BLaER1 treated with 17β-estradiol and CSF1 and Interleukin-3, amounts not matched to agents 10 nM and 100 nM (cell line): ENCODE data around the gene ZNF787.

Source experiments
- H3K27ac ChIP-seq, 11 experiments: shearing (Covaris generic); formaldehyde crosslinking; 2 replicates each; pipeline ENCODE4 v1.8.1; 2022
- H3K27me3 ChIP-seq, 11 experiments: shearing (Covaris generic); formaldehyde crosslinking; 2 replicates each; pipeline ENCODE4 v1.8.1; 2022
- H3K36me3 ChIP-seq, 11 experiments: shearing (Covaris generic); formaldehyde crosslinking; 2 replicates each; pipeline ENCODE4 v1.8.1; 2022
- H3K4me1 ChIP-seq, 10 experiments: shearing (Covaris generic); formaldehyde crosslinking; 2 replicates each; pipeline ENCODE4 v1.8.1; 2022
- H3K4me2 ChIP-seq, 11 experiments: shearing (Covaris generic); formaldehyde crosslinking; 2 replicates each; pipeline ENCODE4 v1.8.1; 2022
- H3K4me3 ChIP-seq, 10 experiments: shearing (Covaris generic); formaldehyde crosslinking; 2 replicates each; pipeline ENCODE4 v1.8.1; 2022
- H3K9ac ChIP-seq, 11 experiments: shearing (Covaris generic); formaldehyde crosslinking; 2 replicates each; pipeline ENCODE4 v1.8.1; 2022
- H3K9me3 ChIP-seq, 11 experiments: shearing (Covaris generic); formaldehyde crosslinking; replicated peaks in 1 of 11; 2 replicates each; pipeline ENCODE4 v1.8.1; 2022
- H4K20me1 ChIP-seq, 11 experiments: shearing (Covaris generic); formaldehyde crosslinking; 2 replicates each; pipeline ENCODE4 v1.8.1; 2022
- Cebpa-rat ChIP-seq, 11 experiments: shearing (Covaris generic); IDR thresholded peaks; 2 replicates each; pipeline ENCODE4 v1.8.1; 2022

The ZNF787 gene

GRCh38 chr19:56097776-56098175 is 23.3 kb downstream of the ZNF787 start:
- H3K4me2 ChIP-seq = peak overlapping the region in 7 of 11 experiments; percentile 1 to 68 (median 47); a peak in 10 of 22 replicates
- H3K9ac ChIP-seq = peak overlapping the region in 2 of 11 experiments; percentile 13 to 27; a peak in 1 of 22 replicates
- peak overlapping the region in 2 of 11 experiments; percentile 14 to 36; a peak in 2 of 22 replicates for H3K27ac ChIP-seq
- TF ChIP-seq Cebpa-rat (IDR thresholded peaks at IDR 0.05) = no peak
- peaks cover 43 to 100% (median 85%) of the 10 kb centered on the region in 11 experiments for H4K20me1 ChIP-seq
- H3K36me3 ChIP-seq = peaks cover 94 to 100% (median 98%) of the 10 kb centered on the region in 11 experiments
- H3K9me3 ChIP-seq = peaks cover 0 to 32% (median 24%) of the 10 kb centered on the region in 11 experiments; a peak in 19 of 22 replicates
- H3K27me3 ChIP-seq = no peaks in the 10 kb centered on the region
- H3K4me1 ChIP-seq = peaks cover under 1 to 38% (median 27%) of the 10 kb centered on the region in 10 experiments; a peak in 17 of 20 replicates
- H3K4me3 ChIP-seq = no peak overlapping the region

GRCh38 chr19:56097306-56097705 is 23.8 kb downstream of the ZNF787 start:
- Histone ChIP-seq H3K9me3 (peaks cover 0 to 37% (median 27%) of the 10 kb centered on the region in 11 experiments; a peak in 19 of 22 replicates), H4K20me1 (peaks cover 43 to 100% (median 85%) of the 10 kb centered on the region in 11 experiments), H3K4me2 (peak overlapping the region in 5 of 11 experiments; percentile 36 to 68 (median 53); a peak in 7 of 22 replicates), H3K36me3 (peaks cover 93 to 100% (median 99%) of the 10 kb centered on the region in 11 experiments), H3K4me1 (peaks cover 0 to 38% (median 26%) of the 10 kb centered on the region in 10 experiments; a peak in 16 of 20 replicates), H3K27me3 (no peaks in the 10 kb centered on the region), H3K4me3 (no peak overlapping the region), H3K27ac (peak overlapping the region in 1 of 11 experiments; percentile 36; a peak in 1 of 22 replicates), H3K9ac (peak overlapping the region in 1 of 11 experiments; percentile 27; a peak in 1 of 22 replicates)
- TF ChIP-seq Cebpa-rat (IDR thresholded peaks at IDR 0.05) = no peak

DNA sequence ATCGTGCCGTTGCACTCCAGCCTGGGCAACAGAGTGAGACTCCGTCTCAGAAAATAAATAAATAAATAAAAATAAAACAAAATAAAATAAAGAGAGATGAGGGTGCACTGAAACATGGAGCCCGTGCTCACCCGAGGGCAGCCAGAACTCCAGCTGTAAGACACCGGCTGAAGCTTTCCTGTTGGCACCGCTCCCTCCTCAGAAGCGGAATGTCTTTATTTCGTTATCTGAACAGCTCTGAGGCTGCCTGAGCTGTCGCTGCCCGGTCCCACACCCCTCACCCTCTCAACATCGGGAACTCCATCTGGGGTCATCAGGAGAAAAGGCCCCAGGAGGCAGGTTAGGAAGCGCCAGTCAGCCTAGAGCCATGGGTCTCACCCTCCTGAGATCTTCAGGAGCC is 24.4 kb downstream of the ZNF787 start:
- Histone ChIP-seq H3K36me3 (peaks cover 87 to 100% (median 98%) of the 10 kb centered on the region in 11 experiments), H3K4me2 (no peak overlapping the region), H3K9me3 (peaks cover 0 to 37% (median 27%) of the 10 kb centered on the region in 11 experiments; a peak in 19 of 22 replicates), H3K4me3 (no peak overlapping the region), H3K4me1 (peaks cover 0 to 38% (median 26%) of the 10 kb centered on the region in 10 experiments; a peak in 14 of 20 replicates), H3K27me3 (no peaks in the 10 kb centered on the region), H4K20me1 (peaks cover 43 to 100% (median 85%) of the 10 kb centered on the region in 11 experiments), H3K9ac (no peak overlapping the region), H3K27ac (no peak overlapping the region)
- TF ChIP-seq Cebpa-rat (IDR thresholded peaks at IDR 0.05) = no peak

- H3K27ac ChIP-seq = no peak overlapping the region
- TF ChIP-seq Cebpa-rat (IDR thresholded peaks at IDR 0.05) = no peak
- no peak overlapping the region for H3K4me2 ChIP-seq
- H3K36me3 ChIP-seq = peaks cover 82 to 100% (median 97%) of the 10 kb centered on the region in 11 experiments
- peaks cover 0 to 47% (median 30%) of the 10 kb centered on the region in 10 experiments; a peak in 13 of 20 replicates for H3K4me1 ChIP-seq
- H3K4me3 ChIP-seq = no peak overlapping the region
- H3K9me3 ChIP-seq = peaks cover 0 to 37% (median 27%) of the 10 kb centered on the region in 11 experiments; a peak in 19 of 22 replicates
- H3K9ac ChIP-seq = no peak overlapping the region
- peaks cover 56 to 100% (median 86%) of the 10 kb centered on the region in 11 experiments for H4K20me1 ChIP-seq
- H3K27me3 ChIP-seq = no peaks in the 10 kb centered on the region
Measured at GRCh38 chr19:56094449-56094848, 26.6 kb downstream of the ZNF787 start.

GRCh38 chr19:56092685-56093631 is 28.1 kb downstream of the ZNF787 start:
- no peak; a peak in 1 of 22 replicates for TF ChIP-seq Cebpa-rat (IDR thresholded peaks at IDR 0.05)
- no peaks in the 10 kb centered on the region for H3K27me3 ChIP-seq
- peaks cover 52 to 100% (median 78%) of the 10 kb centered on the region in 11 experiments for H4K20me1 ChIP-seq
- H3K4me3 ChIP-seq = no peak overlapping the region; a peak in 1 of 20 replicates
- peak overlapping the region in 2 of 11 experiments; percentile 14 to 18; a peak in 1 of 22 replicates for H3K4me2 ChIP-seq
- peaks cover 84 to 100% (median 98%) of the 10 kb centered on the region in 11 experiments for H3K36me3 ChIP-seq
- H3K9me3 ChIP-seq = peaks cover 0 to 37% (median 24%) of the 10 kb centered on the region in 11 experiments; a peak in 19 of 22 replicates
- H3K27ac ChIP-seq = no peak overlapping the region
- no peak overlapping the region for H3K9ac ChIP-seq
- peaks cover 0 to 34% (median 19%) of the 10 kb centered on the region in 10 experiments; a peak in 13 of 20 replicates for H3K4me1 ChIP-seq

DNA sequence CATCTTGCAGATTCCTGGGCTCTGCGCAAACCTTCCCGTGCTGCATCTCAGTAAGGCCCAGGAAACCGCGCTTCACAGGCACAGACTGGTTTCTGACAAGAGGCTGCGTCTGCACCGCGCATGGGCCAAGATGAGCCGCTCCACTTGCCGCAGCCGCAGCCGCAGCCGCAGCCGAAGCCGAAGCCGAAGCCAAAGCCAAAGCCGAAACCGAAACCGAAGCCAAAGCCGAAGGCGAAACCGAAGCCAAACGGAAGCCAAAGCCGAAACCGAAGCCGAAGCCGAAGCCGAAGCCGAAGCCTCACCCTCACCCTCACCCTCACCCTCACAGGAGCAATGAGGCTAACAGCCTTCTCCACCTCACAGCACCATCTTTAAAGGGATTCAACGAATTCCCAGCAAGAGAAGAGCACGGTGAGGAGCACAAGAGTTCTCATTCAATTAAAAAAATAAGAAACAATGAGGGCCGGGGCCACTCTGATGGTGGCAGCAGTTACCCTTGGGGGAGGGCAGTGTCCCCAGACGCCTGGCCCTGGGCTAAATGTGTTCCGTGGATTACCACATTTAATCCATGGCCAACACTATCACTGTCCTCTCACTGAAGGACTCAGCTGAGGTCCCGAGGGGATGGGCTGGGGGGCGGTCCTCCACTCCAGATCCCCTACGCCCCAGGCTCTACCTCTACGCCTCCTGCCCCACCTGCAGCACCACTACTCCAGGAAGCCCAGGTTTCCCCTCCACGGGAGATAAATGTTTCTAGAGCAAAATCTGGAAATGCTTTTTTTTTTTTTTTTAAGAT is 29.1 kb downstream of the ZNF787 start:
- Histone ChIP-seq H3K27me3 (no peaks in the 10 kb centered on the region), H3K4me3 (no peak overlapping the region), H3K4me1 (peaks cover 0 to 26% (median 16%) of the 10 kb centered on the region in 10 experiments; a peak in 11 of 20 replicates), H3K9me3 (peaks cover 0 to 37% (median 24%) of the 10 kb centered on the region in 11 experiments; a peak in 19 of 22 replicates), H4K20me1 (peaks cover 43 to 98% (median 76%) of the 10 kb centered on the region in 11 experiments), H3K9ac (no peak overlapping the region), H3K27ac (peak overlapping the region in 2 of 11 experiments; percentile 23 to 36; a peak in 2 of 22 replicates), H3K36me3 (peaks cover 81 to 97% (median 94%) of the 10 kb centered on the region in 11 experiments), H3K4me2 (peak overlapping the region in 2 of 11 experiments; percentile 14 to 18; a peak in 3 of 22 replicates)
- no peak for TF ChIP-seq Cebpa-rat (IDR thresholded peaks at IDR 0.05)

- no peak overlapping the region for H3K4me2 ChIP-seq
- no peak overlapping the region for H3K4me3 ChIP-seq
- H3K9me3 ChIP-seq = peaks cover 0 to 37% (median 24%) of the 10 kb centered on the region in 11 experiments; a peak in 19 of 22 replicates
- H3K9ac ChIP-seq = 0 out of 22 replicates have a peak overlapping the region, but pooled peaks of 1 of the 11 experiments have one; percentile 3
- no peak for TF ChIP-seq Cebpa-rat (IDR thresholded peaks at IDR 0.05)
- peaks cover 79 to 97% (median 93%) of the 10 kb centered on the region in 11 experiments for H3K36me3 ChIP-seq
- H4K20me1 ChIP-seq = peaks cover 46 to 98% (median 79%) of the 10 kb centered on the region in 11 experiments
- no peaks in the 10 kb centered on the region for H3K27me3 ChIP-seq
- H3K27ac ChIP-seq = peak overlapping the region in 2 of 11 experiments; percentile 23 to 36; a peak in 3 of 22 replicates
- H3K4me1 ChIP-seq = peaks cover 0 to 26% (median 16%) of the 10 kb centered on the region in 10 experiments; a peak in 11 of 20 replicates
Measured at GRCh38 chr19:56091066-56091490, 30.0 kb downstream of the ZNF787 start.

- H3K27me3 ChIP-seq = no peaks in the 10 kb centered on the region
- H3K27ac ChIP-seq = no peak overlapping the region; a peak in 1 of 22 replicates
- H3K9ac ChIP-seq = no peak overlapping the region
- H3K4me2 ChIP-seq = no peak overlapping the region
- TF ChIP-seq Cebpa-rat (IDR thresholded peaks at IDR 0.05) = no peak
- H4K20me1 ChIP-seq = peaks cover 60 to 98% (median 86%) of the 10 kb centered on the region in 11 experiments
- H3K9me3 ChIP-seq = peaks cover 0 to 21% (median 19%) of the 10 kb centered on the region in 11 experiments; a peak in 18 of 22 replicates
- H3K4me1 ChIP-seq = peaks cover 0 to 26% (median 16%) of the 10 kb centered on the region in 10 experiments; a peak in 11 of 20 replicates
- H3K4me3 ChIP-seq = no peak overlapping the region
- peaks cover 68 to 92% (median 86%) of the 10 kb centered on the region in 11 experiments for H3K36me3 ChIP-seq
Measured at GRCh38 chr19:56089344-56089743, 31.8 kb downstream of the ZNF787 start.
